GM12891 (cell line): ENCODE results near the gene PCDHGA3.

Experiments used
- POLR2A ChIP-seq: IDR thresholded peaks from 2 replicates; pipeline ENCODE4 v1.6.1; 2011; ENCODE audit warnings: low read depth, low read length, control low read depth
- POLR2AphosphoS5 ChIP-seq: IDR thresholded peaks from 2 replicates; pipeline ENCODE4 v1.6.1; 2011; ENCODE audit warnings: low read depth, low read length, control low read depth
- POU2F2 ChIP-seq: IDR thresholded peaks from 2 replicates; pipeline ENCODE4 v1.6.1; 2011; ENCODE audit warnings: low read depth, mild to moderate bottlenecking, control low read depth, low read length, moderate library complexity
- SPI1 ChIP-seq: IDR thresholded peaks from 2 replicates; pipeline ENCODE4 v1.6.1; 2011; ENCODE audit warnings: low read depth, low read length, control low read depth
- TAF1 ChIP-seq: IDR thresholded peaks from 2 replicates; pipeline ENCODE4 v1.6.1; 2011; ENCODE audit warnings: low read depth, low read length, control low read depth

GRCh38 chr5:141383345-141383744 is 39.7 kb downstream of the PCDHGA3 start:
- TF ChIP-seq POLR2A (no peak), POLR2AphosphoS5 (no peak), TAF1 (no peak), POU2F2 (no peak), SPI1 (no peak)
